Cortex of kidney (tissue), 1 donor: ENCODE measurements around the gene SLC37A3.
"Not testable (repeated sequence)": the region's sequence is repeated elsewhere in the genome, so short reads cannot be mapped to it uniquely, and the experiment has no call there.

ENCODE experiments used
- DNase-seq: peaks from one replicate; lab custom pipeline; 2025; lab: John Stamatoyannopoulos, UW

Gene SLC37A3

GRCh38 chr7:140312141-140312846 lies 86.0 kb downstream of the SLC37A3 start:
- no peak for DNase-seq

- DNase-seq, result not testable (repeated sequence)
These were observed 87.2 kb downstream of the SLC37A3 start for GRCh38 chr7:140311128-140311527.

- no peak for DNase-seq
These were observed 87.9 kb downstream of the SLC37A3 start for GRCh38 chr7:140310337-140311002.

- DNase-seq, result no peak
These were observed 90.3 kb downstream of the SLC37A3 start for GRCh38 chr7:140308060-140308459.

- no peak for DNase-seq
These were observed 94.0 kb downstream of the SLC37A3 start for GRCh38 chr7:140304191-140304799.

- DNase-seq, result no peak
These were observed 97.8 kb downstream of the SLC37A3 start for GRCh38 chr7:140300243-140301136.

- no peak for DNase-seq
These were observed 100.1 kb downstream of the SLC37A3 start for GRCh38 chr7:140298213-140298612.

GRCh38 chr7:140297192-140297591 lies 101.1 kb downstream of the SLC37A3 start:
- DNase-seq, result no peak

- DNase-seq, result no peak
These were observed 103.0 kb downstream of the SLC37A3 start for GRCh38 chr7:140295224-140295738.

- DNase-seq, result no peak
These were observed 103.9 kb downstream of the SLC37A3 start for GRCh38 chr7:140294454-140294853.

- no peak for DNase-seq
These were observed 105.9 kb downstream of the SLC37A3 start for GRCh38 chr7:140292438-140292837.

- DNase-seq, result no peak
These were observed 108.5 kb downstream of the SLC37A3 start for GRCh38 chr7:140289804-140290203.

GRCh38 chr7:140287988-140288387 lies 110.3 kb downstream of the SLC37A3 start:
- DNase-seq, result no peak

- no peak for DNase-seq
These were observed 112.4 kb downstream of the SLC37A3 start for GRCh38 chr7:140285938-140286337.

GRCh38 chr7:140284062-140284461 lies 114.3 kb downstream of the SLC37A3 start:
- no peak for DNase-seq
